GM12878 (cell line): ENCODE results near the gene KIF2C. TPM values are rescaled to one million over a fixed set of nuclear protein-coding genes. Genes with fewer than 3 reads are reported as not detected.

Source experiments
- BHLHE40 ChIP-seq, 2 experiments: fragments of 450-650 bp in 1 of 2; IDR thresholded peaks; 2 replicates each; pipeline ENCODE4 v1.6.1; 2011 to 2017; ENCODE audit warnings: low read depth in 2 of 2, borderline replicate concordance in 1 of 2, improper control_type of control experiment in 1 of 2, low read length in 1 of 2, mild to moderate bottlenecking in 1 of 2
- CBX5 ChIP-seq: sonication (generic); IDR thresholded peaks from 2 replicates; pipeline ENCODE4 v1.6.1; 2016; ENCODE audit warnings: low read depth, moderate library complexity, mild to moderate bottlenecking, inconsistent platforms
- CHD2 ChIP-seq: IDR thresholded peaks from 2 replicates; pipeline ENCODE4 v1.6.1; 2011; ENCODE audit warnings: low read depth, low read length, improper control_type of control experiment, borderline replicate concordance
- EP300 ChIP-seq, 2 experiments: fragments of 150-350 bp in 1 of 2; IDR thresholded peaks; 2 replicates each; pipeline ENCODE4 v1.6.1; 2011 to 2012; ENCODE audit warnings: low read depth in 2 of 2, low read length in 2 of 2, borderline replicate concordance in 1 of 2, improper control_type of control experiment in 1 of 2, inconsistent platforms in 1 of 2; ENCODE audit not compliant: control insufficient read depth in 1 of 2
- HCFC1 ChIP-seq: fragments of 150-350 bp; IDR thresholded peaks from 2 replicates; pipeline ENCODE4 v1.6.1; 2014; ENCODE audit warnings: low read length
- IKZF2 ChIP-seq, 2 experiments: fragments of 450-650 bp; IDR thresholded peaks; 2 replicates each; pipeline ENCODE4 v1.6.1; 2017; ENCODE audit warnings: mild to moderate bottlenecking in 2 of 2, moderate library complexity in 2 of 2
- MXI1 ChIP-seq: fragments of 150-350 bp; IDR thresholded peaks from 2 replicates; pipeline ENCODE4 v1.6.1; 2011; ENCODE audit warnings: low read depth, mild to moderate bottlenecking, inconsistent platforms, low read length, improper control_type of control experiment
- NBN ChIP-seq: fragments of 450-650 bp; IDR thresholded peaks from 2 replicates; pipeline ENCODE4 v1.6.1; 2016
- POU2F2 ChIP-seq: IDR thresholded peaks from 3 replicates; pipeline ENCODE4 v1.6.1; 2011; ENCODE audit warnings: low read depth, mild to moderate bottlenecking, low read length, borderline replicate concordance
- RB1 ChIP-seq: fragments of 450-650 bp; formaldehyde crosslinking; IDR thresholded peaks from 2 replicates; pipeline ENCODE4 v1.6.1; 2017; ENCODE audit warnings: mild to moderate bottlenecking, borderline replicate concordance
- TARDBP ChIP-seq: IDR thresholded peaks from 2 replicates; pipeline ENCODE4 v1.6.1; 2016; ENCODE audit warnings: borderline replicate concordance
- ZNF24 ChIP-seq: fragments of 450-650 bp; IDR thresholded peaks from 2 replicates; pipeline ENCODE4 v1.6.1; 2017; ENCODE audit warnings: antibody characterized with exemption, mild to moderate bottlenecking
- ZNF274 ChIP-seq: IDR thresholded peaks from one replicate; pipeline ENCODE4 v1.8.0; 2011; ENCODE audit not compliant: insufficient read length, insufficient read depth
- ZNF384 ChIP-seq: IDR thresholded peaks from 2 replicates; pipeline ENCODE4 v1.6.1; 2012; ENCODE audit warnings: low read depth, mild to moderate bottlenecking, low read length, improper control_type of control experiment, borderline replicate concordance
- polyA plus RNA-seq, 11 experiments: library from polyadenylated mRNA; depleted of rRNA in 4 of 11; unstranded in 6 of 11; stranded (reverse) in 5 of 11; fragments of >200 nt; fragmentation: Nextera tagmentation in 4 of 11; fragmentation: Illumina TruSeq in 1 of 11; extraction: Ambion mirVana in 4 of 11; extraction: Trizol in 1 of 11; gene quantifications; 1 replicate in 1 of 11; 2 replicates in 10 of 11; pipeline versions ENCODE4 v1.2.1 to v1.2.3, GENCODE V29; 2011 to 2016; ENCODE audit warnings: inconsistent platforms in 2 of 11, missing spikeins in 2 of 11, low read depth in 1 of 11
- total RNA-seq, 4 experiments: library from RNA; depleted of rRNA in 3 of 4; stranded (reverse); fragments of >200 nt in 3 of 4; fragmentation: Illumina TruSeq in 1 of 4; extraction: Trizol in 1 of 4; gene quantifications; 2 replicates each; pipeline versions ENCODE4 v1.2.1 to v1.2.3, GENCODE V29; 2013 to 2021
- TF ChIP-seq, protein P1 (sequence below): IDR thresholded peaks from 2 replicates; pipeline ENCODE4 v1.6.1; 2011; ENCODE audit warnings: low read depth, mild to moderate bottlenecking, low read length, moderate library complexity, borderline replicate concordance; ENCODE audit errors: extremely low read depth
- TF ChIP-seq, protein P2 (sequence below): fragments of 450-650 bp; IDR thresholded peaks from 2 replicates; pipeline ENCODE4 v1.6.1; 2017; ENCODE audit warnings: mild to moderate bottlenecking, moderate library complexity
- TF ChIP-seq, protein P3 (sequence below): IDR thresholded peaks from 2 replicates; pipeline ENCODE4 v1.6.1; 2012; ENCODE audit warnings: low read depth, low read length, improper control_type of control experiment
- TF ChIP-seq, protein P4 (sequence below): IDR thresholded peaks from 2 replicates; pipeline ENCODE4 v1.6.1; 2012; ENCODE audit warnings: mild to moderate bottlenecking, low read depth, low read length
- TF ChIP-seq, protein P5 (sequence below): IDR thresholded peaks from 2 replicates; pipeline ENCODE4 v1.6.1; 2012; ENCODE audit warnings: low read depth, low read length, improper control_type of control experiment

KIF2C gene
- total and polyA plus RNA-seq, 10 of the 15 experiments (the other 5 are each of a cell fraction or from before 2014, with no cell fraction given), result 42.3 to 104 (median 83.8) TPM

DNA sequence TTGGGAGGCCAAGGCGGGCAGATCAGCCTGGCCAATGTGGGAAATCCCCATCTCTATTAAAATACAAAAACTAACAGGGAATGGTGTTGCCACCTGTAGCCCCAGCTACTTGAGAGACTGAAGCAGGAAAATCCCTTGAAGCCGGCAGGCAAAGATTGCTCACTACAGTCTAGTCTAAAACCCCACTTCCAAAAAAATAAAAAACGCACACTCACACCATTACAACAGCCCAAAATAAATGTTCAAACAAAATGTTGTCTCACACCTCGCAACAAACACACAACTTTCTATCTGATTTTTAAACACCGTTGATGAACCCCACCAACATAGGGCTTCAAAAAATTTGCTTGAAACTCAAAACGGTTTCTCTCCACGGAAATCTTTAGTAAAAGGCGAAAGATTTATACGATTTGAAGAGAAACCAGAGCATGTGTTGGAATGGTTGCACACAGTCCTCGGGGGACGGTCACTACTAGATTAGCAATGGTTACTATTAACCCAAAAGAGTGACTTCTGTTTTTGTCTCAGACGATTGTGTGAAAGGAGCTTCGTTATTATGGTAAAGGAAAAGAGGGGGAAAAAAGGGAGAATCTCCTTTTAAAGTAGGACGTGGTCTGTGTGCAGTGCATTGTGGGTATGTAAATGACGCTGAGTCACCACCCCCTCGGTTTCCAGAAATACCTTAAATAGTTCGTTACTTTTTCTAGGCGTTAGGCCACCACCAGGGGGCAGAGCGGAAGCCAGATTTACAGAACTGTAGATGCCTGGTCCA is 8.7 kb upstream of the KIF2C start, which contains the start of gene RNU5D-1 (continued):
- TF ChIP-seq HCFC1 (peak; percentile 17; the same call in 1 of the 2 replicates), POU2F2 (peak; percentile 99), IKZF2 (IDR thresholded peaks at IDR 0.05) (peak; percentile 98), RB1 (no peak; the same call in 1 of the 2 replicates), ZNF274 (no peak), BHLHE40 (IDR thresholded peaks at IDR 0.05; ENCODE audit: borderline replicate concordance in 1 of 2, low read depth in 2 of 2, low read length in 1 of 2) (0 out of 4 replicates have a peak, but pooled peaks of 1 of the 2 experiments have one; percentile 4), MXI1 (peak; percentile 41), TARDBP (peak; percentile 100), NBN (peak; percentile 100), CBX5 (peak; percentile 72; the same call in 1 of the 2 replicates), ZNF24 (0 out of 2 replicates have a peak, but pooled peaks have one; percentile 49), ZNF384 (0 out of 2 replicates have a peak, but pooled peaks have one; percentile 0), CHD2 (peak; percentile 40; the same call in 1 of the 2 replicates), EP300 (IDR thresholded peaks at IDR 0.05; ENCODE audit: borderline replicate concordance in 1 of 2, control insufficient read depth in 1 of 2, low read depth in 2 of 2, low read length in 2 of 2) (peak in 1 of 2 experiments; percentile 44; a peak in 1 of 4 replicates)
- TF ChIP-seq, protein P1, sequence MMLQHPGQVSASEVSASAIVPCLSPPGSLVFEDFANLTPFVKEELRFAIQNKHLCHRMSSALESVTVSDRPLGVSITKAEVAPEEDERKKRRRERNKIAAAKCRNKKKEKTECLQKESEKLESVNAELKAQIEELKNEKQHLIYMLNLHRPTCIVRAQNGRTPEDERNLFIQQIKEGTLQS, result peak; percentile 43; the same call in 1 of the 2 replicates
- TF ChIP-seq, protein P2, sequence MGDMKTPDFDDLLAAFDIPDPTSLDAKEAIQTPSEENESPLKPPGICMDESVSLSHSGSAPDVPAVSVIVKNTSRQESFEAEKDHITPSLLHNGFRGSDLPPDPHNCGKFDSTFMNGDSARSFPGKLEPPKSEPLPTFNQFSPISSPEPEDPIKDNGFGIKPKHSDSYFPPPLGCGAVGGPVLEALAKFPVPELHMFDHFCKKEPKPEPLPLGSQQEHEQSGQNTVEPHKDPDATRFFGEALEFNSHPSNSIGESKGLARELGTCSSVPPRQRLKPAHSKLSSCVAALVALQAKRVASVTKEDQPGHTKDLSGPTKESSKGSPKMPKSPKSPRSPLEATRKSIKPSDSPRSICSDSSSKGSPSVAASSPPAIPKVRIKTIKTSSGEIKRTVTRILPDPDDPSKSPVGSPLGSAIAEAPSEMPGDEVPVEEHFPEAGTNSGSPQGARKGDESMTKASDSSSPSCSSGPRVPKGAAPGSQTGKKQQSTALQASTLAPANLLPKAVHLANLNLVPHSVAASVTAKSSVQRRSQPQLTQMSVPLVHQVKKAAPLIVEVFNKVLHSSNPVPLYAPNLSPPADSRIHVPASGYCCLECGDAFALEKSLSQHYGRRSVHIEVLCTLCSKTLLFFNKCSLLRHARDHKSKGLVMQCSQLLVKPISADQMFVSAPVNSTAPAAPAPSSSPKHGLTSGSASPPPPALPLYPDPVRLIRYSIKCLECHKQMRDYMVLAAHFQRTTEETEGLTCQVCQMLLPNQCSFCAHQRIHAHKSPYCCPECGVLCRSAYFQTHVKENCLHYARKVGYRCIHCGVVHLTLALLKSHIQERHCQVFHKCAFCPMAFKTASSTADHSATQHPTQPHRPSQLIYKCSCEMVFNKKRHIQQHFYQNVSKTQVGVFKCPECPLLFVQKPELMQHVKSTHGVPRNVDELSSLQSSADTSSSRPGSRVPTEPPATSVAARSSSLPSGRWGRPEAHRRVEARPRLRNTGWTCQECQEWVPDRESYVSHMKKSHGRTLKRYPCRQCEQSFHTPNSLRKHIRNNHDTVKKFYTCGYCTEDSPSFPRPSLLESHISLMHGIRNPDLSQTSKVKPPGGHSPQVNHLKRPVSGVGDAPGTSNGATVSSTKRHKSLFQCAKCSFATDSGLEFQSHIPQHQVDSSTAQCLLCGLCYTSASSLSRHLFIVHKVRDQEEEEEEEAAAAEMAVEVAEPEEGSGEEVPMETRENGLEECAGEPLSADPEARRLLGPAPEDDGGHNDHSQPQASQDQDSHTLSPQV, result no peak; the same call in 1 of the 2 replicates
- TF ChIP-seq, protein P3, sequence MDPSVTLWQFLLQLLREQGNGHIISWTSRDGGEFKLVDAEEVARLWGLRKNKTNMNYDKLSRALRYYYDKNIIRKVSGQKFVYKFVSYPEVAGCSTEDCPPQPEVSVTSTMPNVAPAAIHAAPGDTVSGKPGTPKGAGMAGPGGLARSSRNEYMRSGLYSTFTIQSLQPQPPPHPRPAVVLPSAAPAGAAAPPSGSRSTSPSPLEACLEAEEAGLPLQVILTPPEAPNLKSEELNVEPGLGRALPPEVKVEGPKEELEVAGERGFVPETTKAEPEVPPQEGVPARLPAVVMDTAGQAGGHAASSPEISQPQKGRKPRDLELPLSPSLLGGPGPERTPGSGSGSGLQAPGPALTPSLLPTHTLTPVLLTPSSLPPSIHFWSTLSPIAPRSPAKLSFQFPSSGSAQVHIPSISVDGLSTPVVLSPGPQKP, result no peak; the same call in 1 of the 2 replicates
- TF ChIP-seq, protein P4, sequence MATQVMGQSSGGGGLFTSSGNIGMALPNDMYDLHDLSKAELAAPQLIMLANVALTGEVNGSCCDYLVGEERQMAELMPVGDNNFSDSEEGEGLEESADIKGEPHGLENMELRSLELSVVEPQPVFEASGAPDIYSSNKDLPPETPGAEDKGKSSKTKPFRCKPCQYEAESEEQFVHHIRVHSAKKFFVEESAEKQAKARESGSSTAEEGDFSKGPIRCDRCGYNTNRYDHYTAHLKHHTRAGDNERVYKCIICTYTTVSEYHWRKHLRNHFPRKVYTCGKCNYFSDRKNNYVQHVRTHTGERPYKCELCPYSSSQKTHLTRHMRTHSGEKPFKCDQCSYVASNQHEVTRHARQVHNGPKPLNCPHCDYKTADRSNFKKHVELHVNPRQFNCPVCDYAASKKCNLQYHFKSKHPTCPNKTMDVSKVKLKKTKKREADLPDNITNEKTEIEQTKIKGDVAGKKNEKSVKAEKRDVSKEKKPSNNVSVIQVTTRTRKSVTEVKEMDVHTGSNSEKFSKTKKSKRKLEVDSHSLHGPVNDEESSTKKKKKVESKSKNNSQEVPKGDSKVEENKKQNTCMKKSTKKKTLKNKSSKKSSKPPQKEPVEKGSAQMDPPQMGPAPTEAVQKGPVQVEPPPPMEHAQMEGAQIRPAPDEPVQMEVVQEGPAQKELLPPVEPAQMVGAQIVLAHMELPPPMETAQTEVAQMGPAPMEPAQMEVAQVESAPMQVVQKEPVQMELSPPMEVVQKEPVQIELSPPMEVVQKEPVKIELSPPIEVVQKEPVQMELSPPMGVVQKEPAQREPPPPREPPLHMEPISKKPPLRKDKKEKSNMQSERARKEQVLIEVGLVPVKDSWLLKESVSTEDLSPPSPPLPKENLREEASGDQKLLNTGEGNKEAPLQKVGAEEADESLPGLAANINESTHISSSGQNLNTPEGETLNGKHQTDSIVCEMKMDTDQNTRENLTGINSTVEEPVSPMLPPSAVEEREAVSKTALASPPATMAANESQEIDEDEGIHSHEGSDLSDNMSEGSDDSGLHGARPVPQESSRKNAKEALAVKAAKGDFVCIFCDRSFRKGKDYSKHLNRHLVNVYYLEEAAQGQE, result no peak
- TF ChIP-seq, protein P5, sequence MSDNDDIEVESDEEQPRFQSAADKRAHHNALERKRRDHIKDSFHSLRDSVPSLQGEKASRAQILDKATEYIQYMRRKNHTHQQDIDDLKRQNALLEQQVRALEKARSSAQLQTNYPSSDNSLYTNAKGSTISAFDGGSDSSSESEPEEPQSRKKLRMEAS, result no peak; the same call in 1 of the 2 replicates
